NB4 (cell line): Measurements from ENCODE around the gene ADAMTSL5.
"Not testable (repeated sequence)": the region's sequence is repeated elsewhere in the genome, so short reads cannot be mapped to it uniquely, and the experiment has no call there.

ENCODE experiments used
- CTCF ChIP-seq: IDR thresholded peaks from one replicate; pipeline ENCODE4 v1.5.1; 2012; ENCODE audit warnings: low read depth, low read length
- POLR2A ChIP-seq: IDR thresholded peaks from 2 replicates; pipeline ENCODE4 v1.6.1; 2011; ENCODE audit warnings: mild to moderate bottlenecking; ENCODE audit not compliant: insufficient read length; ENCODE audit errors: extremely low read depth

GRCh38 chr19:1530856-1531255 lies 18.0 kb upstream of the ADAMTSL5 start:
- not testable (repeated sequence) for TF ChIP-seq POLR2A, CTCF
